Testis (tissue), 2 donors: ENCODE data around the gene FAM181A.

ENCODE experiments used
- POLR2A ChIP-seq: fragments of 450-650 bp; IDR thresholded peaks from one replicate; pipeline ENCODE4 v1.6.1; 2017; ENCODE audit warnings: antibody characterized with exemption, mild to moderate bottlenecking, moderate library complexity
- TF ChIP-seq, protein P1 (sequence below), 3 experiments: fragments of 450-650 bp in 2 of 3; fragments of 200-600 bp in 1 of 3; sonication (generic) in 1 of 3; IDR thresholded peaks; one replicate each; pipeline ENCODE4 v1.5.1; 2016 to 2019; ENCODE audit warnings: antibody characterized with exemption in 3 of 3, mild to moderate bottlenecking in 2 of 3, moderate library complexity in 1 of 3

DNA sequence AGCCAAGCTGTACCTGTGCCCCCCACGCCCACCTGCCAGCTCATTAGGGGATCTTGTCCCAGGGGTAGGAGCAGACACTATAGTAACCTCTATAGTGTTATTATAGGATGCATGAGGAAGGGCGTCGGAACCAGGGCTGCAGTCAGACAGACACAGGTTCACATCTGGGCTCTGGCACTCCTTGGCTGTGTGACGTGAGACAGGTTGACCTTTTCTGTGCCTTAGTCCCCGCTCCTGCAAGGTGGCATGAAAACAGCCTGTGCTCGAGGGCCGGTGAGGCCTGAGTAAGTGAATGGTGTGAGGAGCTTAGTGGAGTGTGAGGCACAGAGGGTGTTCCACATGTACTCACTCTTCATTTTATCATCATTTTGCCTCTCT is 30.2 kb downstream of the FAM181A start:
- TF ChIP-seq, protein P1, sequence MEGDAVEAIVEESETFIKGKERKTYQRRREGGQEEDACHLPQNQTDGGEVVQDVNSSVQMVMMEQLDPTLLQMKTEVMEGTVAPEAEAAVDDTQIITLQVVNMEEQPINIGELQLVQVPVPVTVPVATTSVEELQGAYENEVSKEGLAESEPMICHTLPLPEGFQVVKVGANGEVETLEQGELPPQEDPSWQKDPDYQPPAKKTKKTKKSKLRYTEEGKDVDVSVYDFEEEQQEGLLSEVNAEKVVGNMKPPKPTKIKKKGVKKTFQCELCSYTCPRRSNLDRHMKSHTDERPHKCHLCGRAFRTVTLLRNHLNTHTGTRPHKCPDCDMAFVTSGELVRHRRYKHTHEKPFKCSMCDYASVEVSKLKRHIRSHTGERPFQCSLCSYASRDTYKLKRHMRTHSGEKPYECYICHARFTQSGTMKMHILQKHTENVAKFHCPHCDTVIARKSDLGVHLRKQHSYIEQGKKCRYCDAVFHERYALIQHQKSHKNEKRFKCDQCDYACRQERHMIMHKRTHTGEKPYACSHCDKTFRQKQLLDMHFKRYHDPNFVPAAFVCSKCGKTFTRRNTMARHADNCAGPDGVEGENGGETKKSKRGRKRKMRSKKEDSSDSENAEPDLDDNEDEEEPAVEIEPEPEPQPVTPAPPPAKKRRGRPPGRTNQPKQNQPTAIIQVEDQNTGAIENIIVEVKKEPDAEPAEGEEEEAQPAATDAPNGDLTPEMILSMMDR (IDR thresholded peaks at IDR 0.05) = no peak
- no peak for TF ChIP-seq POLR2A
